B cell (primary cell): Measurements from ENCODE around the gene FAM170B. TPM values are rescaled to one million over a fixed set of nuclear protein-coding genes. Genes with fewer than 3 reads are reported as not detected.

Experiments used
- ATAC-seq: fragments of 200-7000 bp; cut with Tn5 transposase; one replicate; pipeline ENCODE4 v1.10.0; 2021; ENCODE audit warnings: low read depth, mild to moderate bottlenecking, moderate number of reproducible peaks, moderate library complexity
- CTCF ChIA-PET: fragments of 350-600 bp; sonication (Branson Sonifier 250); formaldehyde crosslinking; loops from one replicate; lab custom pipeline; 2021; ENCODE audit warnings: antibody characterized with exemption, inconsistent platforms; lab: Charles Lee
- POLR2A ChIA-PET: fragments of 350-600 bp; sonication (Branson Sonifier 250); formaldehyde crosslinking; loops from one replicate; lab custom pipeline; 2021; ENCODE audit warnings: antibody characterized with exemption; lab: Charles Lee
- DNase-seq: peaks from one replicate; pipeline ENCODE4 v3.0.0; 2013
- H2AFZ ChIP-seq: 2 replicates; pipeline ENCODE4 v1.6.1; 2012; ENCODE audit warnings: mild to moderate bottlenecking, low read depth, low read length; ENCODE audit not compliant: insufficient read depth, poor library complexity, severe bottlenecking
- H3K27ac ChIP-seq, 2 donors: 1 replicate in 1 of 2; 2 replicates in 1 of 2; pipeline ENCODE4 v1.5.1; 2012 to 2013; ENCODE audit warnings: low read length in 2 of 2, mild to moderate bottlenecking in 2 of 2, moderate library complexity in 1 of 2
- H3K27me3 ChIP-seq, 4 experiments: fragments of 200-600 bp in 1 of 4; sonication (generic) in 1 of 4; replicated peaks in 1 of 4; 1 replicate in 2 of 4; 2 replicates in 2 of 4; pipeline versions ENCODE4 v1.6.1 to v1.7.0; 2013 to 2016; ENCODE audit warnings: low read length in 3 of 4, mild to moderate bottlenecking in 2 of 4, mixed read lengths in 1 of 4, moderate library complexity in 1 of 4; ENCODE audit not compliant: insufficient read depth in 4 of 4, control insufficient read depth in 3 of 4; ENCODE audit errors: control extremely low read depth in 1 of 4
- H3K36me3 ChIP-seq, 2 experiments: replicated peaks in 1 of 2; 1 replicate in 1 of 2; 2 replicates in 1 of 2; pipeline versions ENCODE4 v1.6.1 to v1.7.1; 2013; ENCODE audit warnings: low read length in 1 of 2; ENCODE audit not compliant: insufficient read depth in 2 of 2, control insufficient read depth in 1 of 2; ENCODE audit errors: control extremely low read depth in 1 of 2, extremely low read depth in 1 of 2
- H3K4me1 ChIP-seq, 2 donors: fragments of 200-600 bp in 1 of 2; sonication (generic) in 1 of 2; 1 replicate in 1 of 2; 2 replicates in 1 of 2; pipeline versions ENCODE4 v1.5.1 to v1.6.1; 2013 to 2017; ENCODE audit warnings: low read length in 2 of 2; ENCODE audit not compliant: control insufficient read depth in 2 of 2, insufficient read depth in 2 of 2
- H3K4me2 ChIP-seq: replicated peaks from 2 replicates; pipeline ENCODE3; 2012; ENCODE audit warnings: mild to moderate bottlenecking, low read depth, low read length; ENCODE audit not compliant: poor library complexity, severe bottlenecking
- H3K4me3 ChIP-seq, 5 experiments: fragments of 200-600 bp in 1 of 5; sonication (generic) in 1 of 5; 1 replicate in 3 of 5; 2 replicates in 2 of 5; pipeline versions ENCODE4 v1.5.1 to v1.7.0; 2011 to 2016; ENCODE audit warnings: low read length in 4 of 5, mild to moderate bottlenecking in 4 of 5, low read depth in 2 of 5, control low read depth in 1 of 5, moderate library complexity in 1 of 5; ENCODE audit not compliant: insufficient read depth in 1 of 5; ENCODE audit errors: control extremely low read depth in 1 of 5, extremely low read depth in 1 of 5
- H3K79me2 ChIP-seq: fragments of 200-600 bp; sonication (generic); one replicate; pipeline ENCODE4 v1.6.0; 2016; ENCODE audit warnings: low read length; ENCODE audit not compliant: control insufficient read depth, insufficient read depth
- H3K9ac ChIP-seq: fragments of 200-600 bp; sonication (generic); 2 replicates; pipeline ENCODE4 v1.6.1; 2017; ENCODE audit warnings: mild to moderate bottlenecking, low read length, moderate library complexity
- H3K9me3 ChIP-seq, 3 donors: one replicate each; pipeline versions ENCODE4 v1.6.1 to v1.7.1; 2013; ENCODE audit warnings: low read length in 2 of 3; ENCODE audit not compliant: control insufficient read depth in 2 of 3, insufficient read depth in 1 of 3; ENCODE audit errors: control extremely low read depth in 1 of 3
- H4K20me1 ChIP-seq: 2 replicates; pipeline ENCODE4 v1.6.0; 2012; ENCODE audit warnings: mild to moderate bottlenecking, low read length; ENCODE audit not compliant: insufficient read depth, control insufficient read depth, poor library complexity, severe bottlenecking
- H3K27ac Mint-ChIP-seq: one replicate; pipeline ENCODE4 v1.8.0; 2021; ENCODE audit warnings: mixed read lengths
- H3K27me3 Mint-ChIP-seq: one replicate; pipeline ENCODE4 v1.8.0; 2021; ENCODE audit warnings: mixed read lengths
- H3K4me1 Mint-ChIP-seq: one replicate; pipeline ENCODE4 v1.8.0; 2021; ENCODE audit warnings: mixed read lengths
- H3K4me3 Mint-ChIP-seq: one replicate; pipeline ENCODE4 v1.8.0; 2021; ENCODE audit warnings: mixed read lengths
- H3K9me3 Mint-ChIP-seq: one replicate; pipeline ENCODE4 v1.8.0; 2022; ENCODE audit warnings: mixed read lengths; ENCODE audit not compliant: insufficient read depth
- EZH2 ChIP-seq: IDR thresholded peaks from 2 replicates; pipeline ENCODE4 v1.6.1; 2012; ENCODE audit warnings: borderline replicate concordance, low read depth, mild to moderate bottlenecking, moderate library complexity, low read length; ENCODE audit not compliant: insufficient read depth, poor library complexity, severe bottlenecking
- WGBS: methylation state at CpG from one replicate; pipeline ENCODE4 v1.1.5; 2013; ENCODE audit warnings: missing lambda C conversion rate; ENCODE audit not compliant: insufficient coverage; 5-methylcytosine and 5-hydroxymethylcytosine counted together
- intact Hi-C: fragments of 100-400 bp; cut with micrococcal nuclease; formaldehyde crosslinking; loops from one replicate; pipeline ENCODE4 v1.10.0; 2022
- polyA plus RNA-seq: library from polyadenylated mRNA; depleted of rRNA; stranded (reverse); fragments of >200 nt; gene quantifications from 2 replicates; pipeline ENCODE4 v1.2.3, GENCODE V29; 2012
- total RNA-seq, 2 donors: library from RNA; stranded (reverse); fragments of 120-200 nt in 1 of 2; gene quantifications; 1 replicate in 1 of 2; 2 replicates in 1 of 2; pipeline versions ENCODE4 v1.2.3 to v1.2.4, GENCODE V29; 2013 to 2022
- TF ChIP-seq, protein P1 (sequence below): fragments of 200-600 bp; IDR thresholded peaks from one replicate; pipeline ENCODE4 v1.8.0; 2022; ENCODE audit warnings: antibody characterized with exemption, mild to moderate bottlenecking

The FAM170B gene
- total and polyA plus RNA-seq, 2 donors (not counting 1 experiment from before 2014, with no cell fraction given) = not detected

DNA sequence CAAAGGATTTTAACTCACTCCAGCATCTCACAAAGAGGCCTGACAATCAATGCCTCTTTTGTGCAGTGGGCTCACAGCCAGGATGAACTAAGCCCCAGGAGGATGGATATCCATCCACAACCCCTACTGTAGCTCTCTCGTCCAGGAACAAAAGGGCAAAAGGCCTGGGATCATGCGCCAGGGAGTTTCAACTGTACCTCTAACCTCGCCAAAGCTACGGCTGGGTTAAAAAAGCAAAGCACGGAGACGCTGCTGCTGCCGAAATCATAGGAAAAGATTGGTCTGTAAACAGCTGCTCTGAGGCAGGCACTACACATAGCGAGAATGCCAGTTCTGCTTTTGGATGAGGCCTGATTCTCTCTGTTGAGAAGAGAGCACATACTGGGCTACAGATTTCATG is 50.6 kb downstream of the FAM170B start:
- H3K9ac ChIP-seq = no peak overlapping the region
- POLR2A ChIA-PET = no interaction called here
- H2AFZ ChIP-seq = no peak overlapping the region
- peaks cover 0 to 15% (median 0%) of the 10 kb centered on the region in 3 donors for H3K9me3 ChIP-seq
- CTCF ChIA-PET = no interaction called here
- Mint-ChIP-seq H3K27me3 (peaks cover 7% of the 10 kb centered on the region), H3K27ac (no peak overlapping the region), H3K4me1 (no peaks in the 10 kb centered on the region), H3K4me3 (no peak overlapping the region), H3K9me3 (peaks cover 6% of the 10 kb centered on the region)
- H3K4me2 ChIP-seq = no peak overlapping the region
- H3K4me3 ChIP-seq = no peak overlapping the region
- no peaks in the 10 kb centered on the region for H3K27me3 ChIP-seq
- no peaks in the 10 kb centered on the region for H3K4me1 ChIP-seq
- H3K36me3 ChIP-seq = no peaks in the 10 kb centered on the region
- no peak for ATAC-seq
- H3K27ac ChIP-seq = no peak overlapping the region
- WGBS = 90% methylated on average over 8 of the region's 8 CpGs
- intact Hi-C loops = no loop called here
- TF ChIP-seq EZH2 = no peak
- TF ChIP-seq, protein P1, sequence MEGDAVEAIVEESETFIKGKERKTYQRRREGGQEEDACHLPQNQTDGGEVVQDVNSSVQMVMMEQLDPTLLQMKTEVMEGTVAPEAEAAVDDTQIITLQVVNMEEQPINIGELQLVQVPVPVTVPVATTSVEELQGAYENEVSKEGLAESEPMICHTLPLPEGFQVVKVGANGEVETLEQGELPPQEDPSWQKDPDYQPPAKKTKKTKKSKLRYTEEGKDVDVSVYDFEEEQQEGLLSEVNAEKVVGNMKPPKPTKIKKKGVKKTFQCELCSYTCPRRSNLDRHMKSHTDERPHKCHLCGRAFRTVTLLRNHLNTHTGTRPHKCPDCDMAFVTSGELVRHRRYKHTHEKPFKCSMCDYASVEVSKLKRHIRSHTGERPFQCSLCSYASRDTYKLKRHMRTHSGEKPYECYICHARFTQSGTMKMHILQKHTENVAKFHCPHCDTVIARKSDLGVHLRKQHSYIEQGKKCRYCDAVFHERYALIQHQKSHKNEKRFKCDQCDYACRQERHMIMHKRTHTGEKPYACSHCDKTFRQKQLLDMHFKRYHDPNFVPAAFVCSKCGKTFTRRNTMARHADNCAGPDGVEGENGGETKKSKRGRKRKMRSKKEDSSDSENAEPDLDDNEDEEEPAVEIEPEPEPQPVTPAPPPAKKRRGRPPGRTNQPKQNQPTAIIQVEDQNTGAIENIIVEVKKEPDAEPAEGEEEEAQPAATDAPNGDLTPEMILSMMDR = no peak
- no peaks in the 10 kb centered on the region for H3K79me2 ChIP-seq
- H4K20me1 ChIP-seq = no peaks in the 10 kb centered on the region
- no peak for DNase-seq

DNA sequence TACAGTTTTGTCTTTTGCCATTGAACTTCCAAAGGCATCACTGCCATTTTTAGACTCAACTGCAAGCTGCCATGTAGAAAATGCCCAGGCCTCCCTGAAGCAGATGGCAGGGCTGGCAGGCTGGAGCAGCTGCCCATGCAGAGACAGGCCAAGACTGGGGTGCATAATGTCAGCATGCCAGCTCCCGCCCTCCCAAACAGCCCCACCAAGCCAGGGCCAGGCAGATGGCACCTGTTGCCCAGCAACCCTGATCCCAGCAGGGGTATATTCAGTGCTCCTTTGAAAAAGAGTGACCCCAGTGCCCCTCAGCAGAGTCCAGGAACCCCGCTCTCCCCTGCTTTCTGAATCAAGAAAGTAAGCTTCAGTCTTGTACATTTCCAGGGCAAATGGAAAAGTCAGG is 51.1 kb downstream of the FAM170B start:
- H3K27ac ChIP-seq = no peak overlapping the region
- CTCF ChIA-PET = no interaction called here
- WGBS = no CpG with 5 or more reads among the region's 2 CpGs

More for the DNA sequence above, 51.1 kb downstream of the FAM170B start:
- peaks cover 6% of the 10 kb centered on the region for H3K9me3 Mint-ChIP-seq
- Histone ChIP-seq H3K9me3 (peaks cover 0 to 15% (median 0%) of the 10 kb centered on the region in 3 donors), H3K4me3 (no peak overlapping the region), H4K20me1 (no peaks in the 10 kb centered on the region), H3K9ac (no peak overlapping the region), H3K27me3 (no peaks in the 10 kb centered on the region), H2AFZ (no peak overlapping the region), H3K79me2 (no peaks in the 10 kb centered on the region), H3K4me1 (no peaks in the 10 kb centered on the region), H3K4me2 (no peak overlapping the region), H3K36me3 (no peaks in the 10 kb centered on the region)
- TF ChIP-seq EZH2 = no peak
- TF ChIP-seq, protein P1 = no peak
- H3K27ac Mint-ChIP-seq = no peak overlapping the region
- H3K4me3 Mint-ChIP-seq = no peak overlapping the region
- peaks cover 7% of the 10 kb centered on the region for H3K27me3 Mint-ChIP-seq
- H3K4me1 Mint-ChIP-seq = no peaks in the 10 kb centered on the region
- DNase-seq (no peak), ATAC-seq (no peak)
- intact Hi-C loops = no loop called here
- POLR2A ChIA-PET = no interaction called here
